GM12878 (cell line): Measurements from ENCODE around the gene B3GNT7. TPM values are rescaled to one million over a fixed set of nuclear protein-coding genes. Genes with fewer than 3 reads are reported as not detected.

Experiments used
- ATAC-seq: fragments of 200-7000 bp; cut with Tn5 transposase; 3 replicates; pipeline ENCODE4 v1.9.1; 2020; ENCODE audit warnings: mild to moderate bottlenecking, moderate library complexity
- BruUV-seq: library from RNA; stranded (reverse); fragments of 400-500 nt; replicated peaks from 2 replicates; lab custom pipeline; 2021; lab: Mats Ljungman, UMichigan
- CTCF ChIA-PET: fragments of 300-600 bp; sonication (Branson Sonifier 250); formaldehyde crosslinking; extraction: SDS; loops from one replicate; lab custom pipeline; 2021; ENCODE audit warnings: inconsistent platforms; lab: Yijun Ruan, JAX
- POLR2A ChIA-PET: fragments of 350-600 bp; formaldehyde crosslinking; extraction: SDS; loops from one replicate; lab custom pipeline; 2021; ENCODE audit warnings: inconsistent platforms; lab: Charles Lee
- RAD21 ChIA-PET: fragments of 300-600 bp; sonication (Branson Sonifier 250); formaldehyde crosslinking; loops from one replicate; lab custom pipeline; 2023; ENCODE audit warnings: antibody characterized with exemption; ENCODE audit not compliant: unreplicated experiment; lab: Charles Lee
- SMC1A ChIA-PET: fragments of 300-600 bp; sonication (Branson Sonifier 250); formaldehyde crosslinking; loops from one replicate; lab custom pipeline; 2023; ENCODE audit not compliant: unreplicated experiment, uncharacterized antibody; lab: Charles Lee
- DNase-seq: peaks from one replicate; pipeline ENCODE4 v3.0.0-alpha.2; 2011; ENCODE audit warnings: low read depth, low spot score
- FAIRE-seq: peaks from 3 replicates; lab custom pipeline; 2011; peaks lifted over from hg19 to GRCh38; lab: Jason Lieb, UNC
- H2AFZ ChIP-seq: 2 replicates; pipeline ENCODE4 v1.6.0; 2011; ENCODE audit warnings: low read depth, low read length, control low read depth; ENCODE audit not compliant: control insufficient read depth
- H3K27ac ChIP-seq: 2 replicates; pipeline ENCODE4 v1.5.1; 2011; ENCODE audit warnings: control low read depth; ENCODE audit not compliant: control insufficient read depth, insufficient read depth
- H3K27me3 ChIP-seq, 2 experiments: replicated peaks in 1 of 2; 2 replicates each; pipeline versions ENCODE4 v1.6.0 to v1.6.1; 2011; ENCODE audit warnings: low read length in 1 of 2; ENCODE audit not compliant: control insufficient read depth in 2 of 2, insufficient read depth in 2 of 2
- H3K36me3 ChIP-seq, 2 experiments: 2 replicates each; pipeline ENCODE4 v1.5.1; 2011; ENCODE audit warnings: low read length in 1 of 2; ENCODE audit not compliant: control insufficient read depth in 2 of 2, insufficient read depth in 2 of 2
- H3K4me1 ChIP-seq: 2 replicates; pipeline ENCODE4 v1.6.1; 2011; ENCODE audit warnings: mild to moderate bottlenecking, low read length, moderate library complexity, mixed read lengths; ENCODE audit not compliant: control insufficient read depth, insufficient read depth
- H3K4me2 ChIP-seq: 2 replicates; pipeline ENCODE4 v1.6.0; 2011; ENCODE audit warnings: control low read depth; ENCODE audit not compliant: control insufficient read depth, insufficient read depth
- H3K4me3 ChIP-seq: fragments of 200-600 bp; sonication (generic); 2 replicates; pipeline ENCODE4 v1.5.1; 2016
- H3K79me2 ChIP-seq: 2 replicates; pipeline ENCODE4 v1.6.0; 2011; ENCODE audit warnings: low read length; ENCODE audit not compliant: control insufficient read depth, insufficient read depth
- H3K9ac ChIP-seq: 2 replicates; pipeline ENCODE4 v1.8.0; 2011; ENCODE audit warnings: low read length, control low read depth, mixed read lengths; ENCODE audit not compliant: control insufficient read depth, insufficient read depth
- H3K9me3 ChIP-seq: replicated peaks from 3 replicates; pipeline ENCODE4 v1.5.1; 2011; ENCODE audit warnings: mild to moderate bottlenecking, low read length; ENCODE audit not compliant: control insufficient read depth, insufficient read depth
- H4K20me1 ChIP-seq: 2 replicates; pipeline ENCODE4 v1.6.0; 2011; ENCODE audit not compliant: control insufficient read depth, insufficient read depth
- CUX1 ChIP-seq: IDR thresholded peaks from 2 replicates; pipeline ENCODE4 v1.6.1; 2012; ENCODE audit warnings: improper control_type of control experiment, low read depth, low read length; ENCODE audit not compliant: insufficient replicate concordance
- E4F1 ChIP-seq: fragments of 450-650 bp; IDR thresholded peaks from 2 replicates; pipeline ENCODE4 v1.6.1; 2018; ENCODE audit warnings: borderline replicate concordance, mild to moderate bottlenecking; ENCODE audit not compliant: partially characterized antibody
- NR2C2 ChIP-seq: IDR thresholded peaks from 2 replicates; pipeline ENCODE4 v1.6.1; 2011; ENCODE audit warnings: borderline replicate concordance, low read depth; ENCODE audit not compliant: control insufficient read depth, insufficient read length
- REST ChIP-seq: IDR thresholded peaks from 2 replicates; pipeline ENCODE4 v1.6.1; 2012; ENCODE audit warnings: mild to moderate bottlenecking, low read depth, low read length
- SP1 ChIP-seq: IDR thresholded peaks from one replicate; pipeline ENCODE4 v1.6.1; 2011; ENCODE audit warnings: low read depth, low read length
- WGBS: methylation state at CpG from one replicate; pipeline ENCODE4 v1.1.6; 2016; ENCODE audit warnings: low lambda C conversion rate; ENCODE audit not compliant: insufficient replicate concordance, insufficient coverage; ENCODE audit errors: missing lambda C conversion rate; 5-methylcytosine and 5-hydroxymethylcytosine counted together
- in situ Hi-C: fragments of 300-500 bp; cut with MboI; formaldehyde crosslinking; loops from 9 replicates; pipeline ENCODE4 v1.14.3; 2018; ENCODE audit warnings: mixed read lengths
- intact Hi-C: fragments of 100-400 bp; cut with micrococcal nuclease; formaldehyde crosslinking; loops from one replicate; pipeline ENCODE4 v1.14.2; 2022; ENCODE audit not compliant: unreplicated experiment
- polyA plus RNA-seq, 11 experiments: library from polyadenylated mRNA; depleted of rRNA in 4 of 11; unstranded in 6 of 11; stranded (reverse) in 5 of 11; fragments of >200 nt; fragmentation: Nextera tagmentation in 4 of 11; fragmentation: Illumina TruSeq in 1 of 11; extraction: Ambion mirVana in 4 of 11; extraction: Trizol in 1 of 11; gene quantifications; 1 replicate in 1 of 11; 2 replicates in 10 of 11; pipeline versions ENCODE4 v1.2.1 to v1.2.3, GENCODE V29; 2011 to 2016; ENCODE audit warnings: inconsistent platforms in 2 of 11, missing spikeins in 2 of 11, low read depth in 1 of 11
- total RNA-seq, 4 experiments: library from RNA; depleted of rRNA in 3 of 4; stranded (reverse); fragments of >200 nt in 3 of 4; fragmentation: Illumina TruSeq in 1 of 4; extraction: Trizol in 1 of 4; gene quantifications; 2 replicates each; pipeline versions ENCODE4 v1.2.1 to v1.2.3, GENCODE V29; 2013 to 2021
- TF ChIP-seq, protein P1 (sequence below): fragments of 450-650 bp; formaldehyde crosslinking; IDR thresholded peaks from 2 replicates; pipeline ENCODE4 v1.5.0; 2022; ENCODE audit warnings: mild to moderate bottlenecking, missing genetic modification characterization

Gene B3GNT7
- total and polyA plus RNA-seq, 10 of the 15 experiments (the other 5 are each of a cell fraction or from before 2014, with no cell fraction given) = 0.91 to 12.6 (median 3.7) TPM

- DNase-seq = no peak
- H3K36me3 ChIP-seq = no peaks in the 10 kb centered on the region
- no peak overlapping the region for H3K4me3 ChIP-seq
- ChIA-PET RAD21 (interaction anchor here (1.0 to 4.2 kb wide), 3 partner anchors 171 to 310 kb away, joined by 3 to 16 read pairs (median 6); no protein-coding TSS in a partner anchor), CTCF (interaction anchor here (0.6 to 12.3 kb wide), 6 partner anchors 38 to 311 kb away, joined by 3 to 234 read pairs (median 18); no protein-coding TSS in a partner anchor), SMC1A (interaction anchor here (1.2 to 4.3 kb wide), 2 partner anchors 11 to 187 kb away, joined by 3 to 32 read pairs; no protein-coding TSS in a partner anchor), POLR2A (interaction anchor here (1.0 kb wide), 1 partner anchor 185 kb away, joined by 3 read pairs; no protein-coding TSS in a partner anchor)
- no peak overlapping the region for H3K27ac ChIP-seq
- WGBS = 70% methylated on average over 15 of the region's 15 CpGs
- H3K27me3 ChIP-seq = no peaks in the 10 kb centered on the region
- no peak overlapping the region for H3K4me2 ChIP-seq
- no peak overlapping the region for H3K9ac ChIP-seq
- no peaks in the 10 kb centered on the region for H3K79me2 ChIP-seq
- no peak for FAIRE-seq
- no TSS peak for BruUV-seq
- no peak overlapping the region for H2AFZ ChIP-seq
- in situ Hi-C loops (loop anchor here (5.0 kb wide), 1 partner anchor 307 kb away; no protein-coding TSS in a partner anchor), intact Hi-C loops (loop anchor here (2.0 to 5.0 kb wide), 2 partner anchors 309 to 587 kb away; no protein-coding TSS in a partner anchor)
- peaks cover 6% of the 10 kb centered on the region; the same call in 2 of the 3 replicates for H3K9me3 ChIP-seq
- H4K20me1 ChIP-seq = no peaks in the 10 kb centered on the region; the same call in 1 of the 2 replicates
- ATAC-seq = no peak
- H3K4me1 ChIP-seq = no peaks in the 10 kb centered on the region
- TF ChIP-seq NR2C2 (no peak), SP1 (no peak), CUX1 (no peak), E4F1 (no peak), REST (no peak)
- TF ChIP-seq, protein P1, sequence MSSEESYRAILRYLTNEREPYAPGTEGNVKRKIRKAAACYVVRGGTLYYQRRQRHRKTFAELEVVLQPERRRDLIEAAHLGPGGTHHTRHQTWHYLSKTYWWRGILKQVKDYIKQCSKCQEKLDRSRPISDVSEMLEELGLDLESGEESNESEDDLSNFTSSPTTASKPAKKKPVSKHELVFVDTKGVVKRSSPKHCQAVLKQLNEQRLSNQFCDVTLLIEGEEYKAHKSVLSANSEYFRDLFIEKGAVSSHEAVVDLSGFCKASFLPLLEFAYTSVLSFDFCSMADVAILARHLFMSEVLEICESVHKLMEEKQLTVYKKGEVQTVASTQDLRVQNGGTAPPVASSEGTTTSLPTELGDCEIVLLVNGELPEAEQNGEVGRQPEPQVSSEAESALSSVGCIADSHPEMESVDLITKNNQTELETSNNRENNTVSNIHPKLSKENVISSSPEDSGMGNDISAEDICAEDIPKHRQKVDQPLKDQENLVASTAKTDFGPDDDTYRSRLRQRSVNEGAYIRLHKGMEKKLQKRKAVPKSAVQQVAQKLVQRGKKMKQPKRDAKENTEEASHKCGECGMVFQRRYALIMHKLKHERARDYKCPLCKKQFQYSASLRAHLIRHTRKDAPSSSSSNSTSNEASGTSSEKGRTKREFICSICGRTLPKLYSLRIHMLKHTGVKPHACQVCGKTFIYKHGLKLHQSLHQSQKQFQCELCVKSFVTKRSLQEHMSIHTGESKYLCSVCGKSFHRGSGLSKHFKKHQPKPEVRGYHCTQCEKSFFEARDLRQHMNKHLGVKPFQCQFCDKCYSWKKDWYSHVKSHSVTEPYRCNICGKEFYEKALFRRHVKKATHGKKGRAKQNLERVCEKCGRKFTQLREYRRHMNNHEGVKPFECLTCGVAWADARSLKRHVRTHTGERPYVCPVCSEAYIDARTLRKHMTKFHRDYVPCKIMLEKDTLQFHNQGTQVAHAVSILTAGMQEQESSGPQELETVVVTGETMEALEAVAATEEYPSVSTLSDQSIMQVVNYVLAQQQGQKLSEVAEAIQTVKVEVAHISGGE (CRISPR knock-in tag) = no peak
Measured at GRCh38 chr2:231413921-231414476, 18.5 kb downstream of the B3GNT7 start.
